GM23338 (cell line): ENCODE data around the gene JHY.

Source experiments
- CREB1 ChIP-seq: fragments of 250-450 bp; sonication (Bioruptor Pico); IDR thresholded peaks from 2 replicates; pipeline ENCODE4 v1.5.0; 2020; ENCODE audit warnings: low read depth, mild to moderate bottlenecking, moderate library complexity
- EZH2 ChIP-seq: fragments of 200-600 bp; sonication (generic); IDR thresholded peaks from one replicate; pipeline ENCODE4 v1.8.0; 2017; ENCODE audit warnings: antibody characterized with exemption, mild to moderate bottlenecking, low read depth; ENCODE audit not compliant: unreplicated experiment
- EZH2phosphoT487 ChIP-seq: fragments of 200-600 bp; sonication (generic); IDR thresholded peaks from one replicate; pipeline ENCODE4 v1.8.1; 2018; ENCODE audit warnings: antibody characterized with exemption; ENCODE audit not compliant: unreplicated experiment
- JUNB ChIP-seq: IDR thresholded peaks from one replicate; pipeline ENCODE4 v1.6.1; 2016; ENCODE audit warnings: antibody characterized with exemption; ENCODE audit not compliant: unreplicated experiment
- NANOG ChIP-seq: IDR thresholded peaks from 2 replicates; pipeline ENCODE4 v1.6.1; 2016; ENCODE audit warnings: antibody characterized with exemption, borderline replicate concordance
- POLR2AphosphoS5 ChIP-seq: IDR thresholded peaks from 2 replicates; pipeline ENCODE4 v1.6.1; 2016; ENCODE audit warnings: antibody characterized with exemption, low read depth
- STAT1 ChIP-seq: IDR thresholded peaks from one replicate; pipeline ENCODE4 v1.6.1; 2016; ENCODE audit warnings: antibody characterized with exemption; ENCODE audit not compliant: unreplicated experiment
- ZNF114 ChIP-seq: fragments of 250-450 bp; sonication (Bioruptor Pico); IDR thresholded peaks from 2 replicates; pipeline ENCODE4 v1.5.0; 2020; ENCODE audit warnings: mild to moderate bottlenecking, moderate library complexity
- ZNF331 ChIP-seq: fragments of 250-450 bp; sonication (Bioruptor Pico); IDR thresholded peaks from 2 replicates; pipeline ENCODE4 v1.5.0; 2020; ENCODE audit warnings: low read depth, mild to moderate bottlenecking, moderate library complexity
- TF ChIP-seq, protein P1 (sequence below), 2 experiments: fragments of 200-600 bp in 1 of 2; sonication (generic) in 1 of 2; conservative IDR thresholded peaks; 2 replicates each; pipeline versions ENCODE4 v1.5.1 to v1.6.1; 2016 to 2017; ENCODE audit warnings: antibody characterized with exemption in 2 of 2, low read depth in 2 of 2, mild to moderate bottlenecking in 2 of 2, moderate library complexity in 1 of 2
- TF ChIP-seq, protein P2 (sequence below): IDR thresholded peaks from one replicate; pipeline ENCODE4 v1.6.1; 2018; ENCODE audit warnings: antibody characterized with exemption; ENCODE audit not compliant: unreplicated experiment
- TF ChIP-seq, protein P3 (sequence below): IDR thresholded peaks from 2 replicates; pipeline ENCODE4 v1.6.1; 2016; ENCODE audit warnings: antibody characterized with exemption

DNA sequence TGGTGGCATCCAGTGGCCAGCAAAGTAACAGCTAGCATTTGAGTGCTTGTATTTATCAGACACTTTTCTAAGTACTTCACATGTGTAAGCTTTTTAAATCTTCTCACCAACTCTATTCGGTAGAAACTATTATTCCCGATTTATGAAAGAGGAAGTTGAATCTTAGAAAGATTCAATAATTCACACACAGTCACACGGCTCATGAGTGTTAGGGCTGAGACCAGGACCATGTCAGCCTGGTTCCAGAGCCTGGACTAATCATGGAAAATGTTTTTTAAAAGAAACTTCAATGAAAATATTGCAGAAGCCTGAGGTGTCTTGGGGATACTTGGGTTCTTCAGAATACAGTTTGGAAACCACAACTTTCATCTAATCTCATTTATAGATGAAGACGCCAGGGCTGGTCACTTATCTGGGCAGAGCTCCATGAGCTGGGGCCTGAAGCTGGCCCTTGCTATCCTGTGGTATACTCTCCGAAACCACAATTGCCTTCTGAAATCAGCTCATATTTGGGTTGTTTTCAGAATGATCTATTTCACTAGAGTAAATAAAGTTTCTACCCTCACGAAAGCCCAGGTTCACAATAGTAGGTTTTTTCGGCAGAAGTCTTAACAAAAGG lies 48.6 kb upstream of the JHY start:
- TF ChIP-seq CREB1 (no peak), ZNF331 (CRISPR knock-in tag) (no peak), EZH2 (no peak), STAT1 (no peak), POLR2AphosphoS5 (no peak), JUNB (no peak), EZH2phosphoT487 (no peak), ZNF114 (CRISPR knock-in tag) (no peak), NANOG (no peak)
- TF ChIP-seq, protein P1, sequence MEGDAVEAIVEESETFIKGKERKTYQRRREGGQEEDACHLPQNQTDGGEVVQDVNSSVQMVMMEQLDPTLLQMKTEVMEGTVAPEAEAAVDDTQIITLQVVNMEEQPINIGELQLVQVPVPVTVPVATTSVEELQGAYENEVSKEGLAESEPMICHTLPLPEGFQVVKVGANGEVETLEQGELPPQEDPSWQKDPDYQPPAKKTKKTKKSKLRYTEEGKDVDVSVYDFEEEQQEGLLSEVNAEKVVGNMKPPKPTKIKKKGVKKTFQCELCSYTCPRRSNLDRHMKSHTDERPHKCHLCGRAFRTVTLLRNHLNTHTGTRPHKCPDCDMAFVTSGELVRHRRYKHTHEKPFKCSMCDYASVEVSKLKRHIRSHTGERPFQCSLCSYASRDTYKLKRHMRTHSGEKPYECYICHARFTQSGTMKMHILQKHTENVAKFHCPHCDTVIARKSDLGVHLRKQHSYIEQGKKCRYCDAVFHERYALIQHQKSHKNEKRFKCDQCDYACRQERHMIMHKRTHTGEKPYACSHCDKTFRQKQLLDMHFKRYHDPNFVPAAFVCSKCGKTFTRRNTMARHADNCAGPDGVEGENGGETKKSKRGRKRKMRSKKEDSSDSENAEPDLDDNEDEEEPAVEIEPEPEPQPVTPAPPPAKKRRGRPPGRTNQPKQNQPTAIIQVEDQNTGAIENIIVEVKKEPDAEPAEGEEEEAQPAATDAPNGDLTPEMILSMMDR (conservative IDR thresholded peaks at IDR 0.05; ENCODE audit: low read depth in 2 of 2): no peak
- TF ChIP-seq, protein P2, sequence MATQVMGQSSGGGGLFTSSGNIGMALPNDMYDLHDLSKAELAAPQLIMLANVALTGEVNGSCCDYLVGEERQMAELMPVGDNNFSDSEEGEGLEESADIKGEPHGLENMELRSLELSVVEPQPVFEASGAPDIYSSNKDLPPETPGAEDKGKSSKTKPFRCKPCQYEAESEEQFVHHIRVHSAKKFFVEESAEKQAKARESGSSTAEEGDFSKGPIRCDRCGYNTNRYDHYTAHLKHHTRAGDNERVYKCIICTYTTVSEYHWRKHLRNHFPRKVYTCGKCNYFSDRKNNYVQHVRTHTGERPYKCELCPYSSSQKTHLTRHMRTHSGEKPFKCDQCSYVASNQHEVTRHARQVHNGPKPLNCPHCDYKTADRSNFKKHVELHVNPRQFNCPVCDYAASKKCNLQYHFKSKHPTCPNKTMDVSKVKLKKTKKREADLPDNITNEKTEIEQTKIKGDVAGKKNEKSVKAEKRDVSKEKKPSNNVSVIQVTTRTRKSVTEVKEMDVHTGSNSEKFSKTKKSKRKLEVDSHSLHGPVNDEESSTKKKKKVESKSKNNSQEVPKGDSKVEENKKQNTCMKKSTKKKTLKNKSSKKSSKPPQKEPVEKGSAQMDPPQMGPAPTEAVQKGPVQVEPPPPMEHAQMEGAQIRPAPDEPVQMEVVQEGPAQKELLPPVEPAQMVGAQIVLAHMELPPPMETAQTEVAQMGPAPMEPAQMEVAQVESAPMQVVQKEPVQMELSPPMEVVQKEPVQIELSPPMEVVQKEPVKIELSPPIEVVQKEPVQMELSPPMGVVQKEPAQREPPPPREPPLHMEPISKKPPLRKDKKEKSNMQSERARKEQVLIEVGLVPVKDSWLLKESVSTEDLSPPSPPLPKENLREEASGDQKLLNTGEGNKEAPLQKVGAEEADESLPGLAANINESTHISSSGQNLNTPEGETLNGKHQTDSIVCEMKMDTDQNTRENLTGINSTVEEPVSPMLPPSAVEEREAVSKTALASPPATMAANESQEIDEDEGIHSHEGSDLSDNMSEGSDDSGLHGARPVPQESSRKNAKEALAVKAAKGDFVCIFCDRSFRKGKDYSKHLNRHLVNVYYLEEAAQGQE: no peak
- TF ChIP-seq, protein P3, sequence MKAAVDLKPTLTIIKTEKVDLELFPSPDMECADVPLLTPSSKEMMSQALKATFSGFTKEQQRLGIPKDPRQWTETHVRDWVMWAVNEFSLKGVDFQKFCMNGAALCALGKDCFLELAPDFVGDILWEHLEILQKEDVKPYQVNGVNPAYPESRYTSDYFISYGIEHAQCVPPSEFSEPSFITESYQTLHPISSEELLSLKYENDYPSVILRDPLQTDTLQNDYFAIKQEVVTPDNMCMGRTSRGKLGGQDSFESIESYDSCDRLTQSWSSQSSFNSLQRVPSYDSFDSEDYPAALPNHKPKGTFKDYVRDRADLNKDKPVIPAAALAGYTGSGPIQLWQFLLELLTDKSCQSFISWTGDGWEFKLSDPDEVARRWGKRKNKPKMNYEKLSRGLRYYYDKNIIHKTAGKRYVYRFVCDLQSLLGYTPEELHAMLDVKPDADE: no peak
